Neuron (in vitro differentiated cells): ENCODE data around the gene IL10RB.

ENCODE experiments used
- H2AFZ ChIP-seq: one replicate; pipeline ENCODE4 v1.6.1; 2013; ENCODE audit warnings: low read depth, mild to moderate bottlenecking, inconsistent platforms, low read length, moderate library complexity
- H3K27me3 ChIP-seq: one replicate; pipeline ENCODE4 v1.6.1; 2013; ENCODE audit warnings: low read length; ENCODE audit not compliant: insufficient read depth
- H3K36me3 ChIP-seq: one replicate; pipeline ENCODE4 v1.6.1; 2013; ENCODE audit warnings: low read length; ENCODE audit not compliant: insufficient read depth
- H3K4me1 ChIP-seq: one replicate; pipeline ENCODE4 v1.6.1; 2013; ENCODE audit warnings: low read length; ENCODE audit not compliant: insufficient read depth
- H3K4me3 ChIP-seq: 2 replicates; pipeline ENCODE4 v1.5.1; 2013; ENCODE audit warnings: mild to moderate bottlenecking, low read length, moderate library complexity
- H3K9me3 ChIP-seq: one replicate; pipeline ENCODE4 v1.6.1; 2013; ENCODE audit warnings: low read length

IL10RB gene

DNA sequence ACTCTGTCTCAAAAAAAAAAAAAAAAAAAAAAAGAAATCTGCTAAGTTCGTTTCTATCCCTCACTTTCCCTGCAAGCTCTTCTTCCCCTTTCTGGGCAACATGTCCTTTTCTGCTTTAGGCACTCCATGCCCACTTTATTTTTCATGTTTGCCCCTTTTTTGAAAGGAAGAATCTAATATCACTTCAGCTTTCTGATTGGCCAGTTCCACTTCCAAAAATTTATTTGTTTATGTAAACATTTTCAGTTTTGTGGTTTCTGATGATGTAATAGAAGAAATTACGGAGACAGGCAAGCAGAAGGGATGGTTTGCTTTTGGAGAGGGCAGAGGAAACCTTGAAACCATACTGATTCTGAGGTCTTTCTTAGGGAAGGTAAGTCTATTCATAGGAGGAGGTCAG lies 73.8 kb downstream of the IL10RB start:
- Histone ChIP-seq H3K4me1 (no peaks in the 10 kb centered on the region), H3K4me3 (no peak overlapping the region), H3K27me3 (no peaks in the 10 kb centered on the region), H2AFZ (no peak overlapping the region), H3K36me3 (peaks cover 50% of the 10 kb centered on the region), H3K9me3 (peaks cover 2% of the 10 kb centered on the region)

- Histone ChIP-seq H2AFZ (no peak overlapping the region), H3K4me1 (no peaks in the 10 kb centered on the region), H3K36me3 (peaks cover 75% of the 10 kb centered on the region), H3K4me3 (no peak overlapping the region), H3K9me3 (no peaks in the 10 kb centered on the region), H3K27me3 (no peaks in the 10 kb centered on the region)
Measured at GRCh38 chr21:33345751-33346238, 79.6 kb downstream of the IL10RB start.
